CD4-positive, alpha-beta T cell treated with Interleukin-15 for 1 hour (primary cell): ENCODE results near the gene SUSD6.

Experiments used
- DNase-seq: peaks from one replicate; pipeline ENCODE4 v3.0.0-alpha.2; 2020

The SUSD6 gene

DNA sequence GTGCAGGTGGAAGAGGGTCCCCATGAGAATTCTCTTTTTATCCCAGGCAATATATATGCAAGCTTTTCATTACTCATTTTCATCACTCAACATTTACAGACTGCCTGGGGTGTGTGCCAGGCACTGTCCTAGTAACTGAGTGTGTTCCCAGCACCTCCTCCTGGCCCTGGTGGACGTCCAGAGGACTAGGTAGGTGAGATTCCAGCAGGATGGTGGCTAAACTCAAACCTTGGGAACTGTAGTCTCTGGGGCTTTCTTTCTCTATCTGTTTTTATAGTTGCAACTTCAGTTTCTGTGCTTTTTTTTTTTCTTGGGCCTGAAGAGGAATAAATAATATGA is 63.8 kb downstream of the SUSD6 start:
- no peak for DNase-seq

DNA sequence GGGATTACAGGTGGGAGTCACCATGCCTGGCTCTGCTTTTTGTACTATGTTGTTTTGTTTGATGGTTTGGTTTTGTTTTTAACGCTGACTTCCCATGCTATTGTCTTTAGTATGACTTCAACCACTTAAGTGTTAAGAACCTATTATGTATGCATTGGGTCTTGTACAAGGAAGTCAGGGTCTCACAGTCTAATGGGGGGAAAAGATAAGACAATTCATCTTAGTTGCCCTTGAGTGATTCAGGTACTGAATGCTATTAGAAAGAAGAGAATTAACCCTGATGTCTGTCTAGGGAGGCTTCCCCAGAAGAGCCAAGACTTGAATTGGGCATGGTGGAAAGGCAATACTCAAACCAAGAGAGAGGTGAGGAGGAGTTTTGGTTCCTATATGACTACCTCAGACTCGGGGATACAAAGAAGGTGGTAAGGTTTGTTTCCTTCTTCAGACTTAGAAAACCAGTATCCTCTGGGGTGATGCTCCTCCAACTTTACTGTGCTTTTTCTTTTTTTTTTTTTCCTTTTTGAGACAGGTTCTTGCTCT is 64.6 kb downstream of the SUSD6 start:
- no peak for DNase-seq

- no peak for DNase-seq
These were observed 65.3 kb downstream of the SUSD6 start for GRCh38 chr14:69676723-69677122.

- no peak for DNase-seq
These were observed 68.9 kb downstream of the SUSD6 start for GRCh38 chr14:69680297-69680696.

GRCh38 chr14:69682136-69682535 is 70.7 kb downstream of the SUSD6 start:
- no peak for DNase-seq

DNA sequence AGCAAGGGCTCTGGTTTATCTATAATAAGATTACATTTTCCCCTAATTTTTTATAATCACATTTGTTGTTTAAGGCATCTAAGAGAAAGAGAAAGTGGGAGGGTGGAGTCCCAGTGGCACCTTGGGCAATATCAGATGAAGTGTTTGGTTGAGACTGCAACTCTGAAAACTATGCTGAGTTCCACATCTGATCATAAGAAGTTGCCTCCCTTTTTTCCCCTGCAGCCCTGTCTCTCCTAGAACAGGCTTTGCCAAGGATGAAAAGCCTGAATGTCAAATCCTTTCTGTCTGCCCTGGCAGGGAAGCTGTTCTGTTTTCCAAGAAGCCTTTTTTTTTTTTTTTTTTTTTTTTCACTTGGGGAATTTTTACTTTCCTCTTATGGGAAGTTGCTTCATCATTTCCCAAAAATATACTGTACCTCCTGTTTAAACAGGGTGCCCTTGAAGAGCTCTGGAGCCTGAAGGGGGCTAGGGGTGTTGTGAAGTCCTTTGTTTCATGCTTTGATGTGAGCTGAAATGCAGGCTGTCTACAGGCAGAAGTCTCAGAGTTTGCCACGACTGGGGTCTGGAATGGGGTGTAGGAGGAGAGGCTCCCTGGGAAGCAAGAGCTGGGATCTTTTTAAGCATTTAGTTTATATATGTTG is 71.3 kb downstream of the SUSD6 start:
- no peak for DNase-seq

GRCh38 chr14:69683971-69684370 is 72.6 kb downstream of the SUSD6 start:
- DNase-seq, result no peak

- no peak for DNase-seq
These were observed 73.2 kb downstream of the SUSD6 start for GRCh38 chr14:69684461-69685217.

- peak; percentile 33 for DNase-seq
These were observed 73.8 kb downstream of the SUSD6 start for GRCh38 chr14:69685218-69685616.

DNA sequence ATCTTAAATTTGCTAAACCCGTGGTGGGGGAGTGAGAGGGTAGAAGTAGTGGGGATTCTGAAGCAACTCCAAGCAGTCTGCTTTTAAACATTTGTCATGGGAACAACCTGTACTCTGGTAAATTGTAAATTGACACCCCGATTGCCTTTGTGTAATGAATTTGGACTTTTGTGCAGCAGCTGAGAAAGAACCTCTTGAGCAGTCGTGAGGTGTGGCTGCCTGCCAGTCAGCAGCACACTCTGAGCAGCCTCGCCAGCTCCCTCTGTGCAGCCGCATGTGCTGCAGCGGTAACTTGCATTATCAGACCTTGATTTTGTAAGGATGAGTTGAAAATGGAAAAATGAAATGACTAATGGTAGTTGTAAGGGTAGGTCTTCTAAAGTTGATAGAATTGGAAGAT is 74.3 kb downstream of the SUSD6 start:
- DNase-seq, result no peak

DNA sequence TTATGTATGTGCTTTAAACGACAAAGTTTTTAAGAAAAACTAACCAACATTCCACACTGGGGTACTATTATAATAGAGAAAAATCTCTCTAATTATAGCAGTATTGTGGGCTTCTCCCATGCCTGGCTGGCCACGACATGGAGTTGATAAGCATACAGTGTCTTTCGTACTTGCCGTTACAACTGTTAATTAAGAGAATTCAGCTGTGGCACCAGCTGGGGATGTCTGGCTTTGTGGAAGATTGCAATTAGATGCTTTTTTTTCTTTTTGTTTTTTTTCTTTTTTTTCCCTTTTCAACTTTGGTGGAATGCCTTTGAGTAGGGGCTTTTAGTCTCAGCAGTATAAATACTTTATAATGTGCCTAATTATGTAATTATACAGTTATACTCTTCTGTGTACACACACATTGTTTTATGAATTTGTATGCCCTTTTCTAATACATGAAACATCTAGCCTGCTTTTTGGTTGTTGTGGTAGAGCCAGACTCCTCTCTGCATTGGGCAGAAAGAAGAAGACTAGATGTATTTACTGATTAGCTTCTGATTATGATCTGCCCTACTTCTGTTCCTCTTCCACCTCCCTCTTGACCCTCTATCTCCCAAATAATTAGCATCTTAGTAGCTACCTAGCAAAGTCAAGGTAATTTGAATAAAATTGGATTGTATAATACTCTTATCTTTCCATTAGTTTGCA is 76.4 kb downstream of the SUSD6 start:
- no peak for DNase-seq

DNA sequence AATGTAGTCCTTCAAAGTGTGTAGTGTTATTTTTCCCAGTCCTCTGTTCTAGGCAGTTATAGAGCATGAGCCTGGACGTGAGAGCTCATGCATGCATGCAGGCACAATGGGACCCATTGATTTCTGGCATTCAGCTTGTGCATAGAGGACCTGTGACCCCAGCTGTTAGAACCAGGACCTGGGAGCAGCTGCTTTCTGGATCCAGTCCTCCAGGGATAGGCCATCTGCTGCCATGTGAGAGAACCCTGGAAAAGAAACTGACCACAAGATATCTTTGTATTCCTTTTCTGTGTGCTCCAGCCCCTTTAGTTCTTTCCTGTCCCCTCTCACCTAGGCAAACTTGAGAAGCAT is 76.9 kb downstream of the SUSD6 start:
- no peak for DNase-seq

DNA sequence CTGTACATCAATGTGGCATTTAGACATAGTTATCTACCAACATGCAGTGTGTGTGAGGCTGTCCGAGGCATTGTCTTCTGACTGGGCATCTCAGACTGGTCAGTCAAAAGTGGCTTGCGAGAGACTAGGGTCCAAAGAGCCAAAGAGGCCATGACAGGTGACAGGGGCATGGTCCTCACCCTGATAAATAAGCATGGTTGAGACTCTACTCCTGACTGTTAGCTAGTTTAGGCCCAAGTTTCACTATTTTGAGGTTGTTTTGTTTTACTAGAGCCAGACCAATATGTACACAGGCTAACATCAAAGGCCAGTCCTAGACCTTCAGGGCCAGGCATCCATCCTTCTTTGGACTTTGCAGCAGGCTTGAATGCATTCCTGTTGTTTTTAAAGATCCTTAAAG is 78.6 kb downstream of the SUSD6 start:
- DNase-seq, result no peak

GRCh38 chr14:69692594-69692993 is 81.2 kb downstream of the SUSD6 start:
- no peak for DNase-seq

- DNase-seq, result no peak
These were observed 81.7 kb downstream of the SUSD6 start for GRCh38 chr14:69693145-69693544.

DNA sequence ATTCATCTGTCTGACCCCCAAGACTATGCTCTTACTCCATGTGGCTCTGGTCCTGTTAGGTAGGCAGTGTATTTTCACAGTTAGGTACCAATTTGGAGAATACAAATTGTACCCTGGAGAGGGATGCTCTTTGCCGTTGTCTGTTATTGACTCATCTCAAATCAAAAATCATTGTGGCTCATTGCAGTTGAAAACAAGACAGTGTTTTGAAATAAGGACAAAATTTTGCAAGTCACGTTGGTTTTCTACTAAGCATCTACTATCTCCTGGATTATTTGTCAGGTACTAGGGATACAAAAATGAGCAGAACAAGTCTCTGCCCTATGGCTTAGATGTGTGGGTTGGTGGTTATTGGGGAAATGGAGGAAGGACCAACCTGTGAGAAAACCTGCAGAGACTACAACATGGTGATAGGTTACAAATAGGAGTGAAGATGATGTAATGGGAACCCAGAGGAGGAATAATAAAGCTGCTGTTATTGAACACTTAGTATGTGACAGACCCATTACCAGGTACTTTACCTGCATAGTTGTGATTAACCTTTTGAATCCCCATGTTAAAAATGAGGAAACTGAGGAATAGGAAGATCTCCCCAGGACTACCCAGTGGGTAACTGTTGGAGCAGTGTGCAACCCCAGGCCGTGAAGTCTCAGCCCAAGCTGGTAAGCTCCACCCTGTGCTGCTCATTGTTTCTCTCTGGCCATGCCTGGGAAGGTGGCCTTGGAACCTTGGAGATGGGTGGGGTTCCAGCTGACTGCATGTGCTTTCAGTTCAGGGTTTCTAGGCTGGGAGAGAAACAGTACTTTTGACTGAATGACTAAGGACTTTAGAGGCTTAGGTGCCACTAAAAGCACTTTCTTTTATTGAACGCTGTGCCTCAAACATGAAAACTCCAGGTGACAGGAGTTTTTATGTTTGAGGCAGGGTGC is 82.7 kb downstream of the SUSD6 start:
- DNase-seq, result no peak

GRCh38 chr14:69694730-69695281 is 83.4 kb downstream of the SUSD6 start:
- no peak for DNase-seq

DNA sequence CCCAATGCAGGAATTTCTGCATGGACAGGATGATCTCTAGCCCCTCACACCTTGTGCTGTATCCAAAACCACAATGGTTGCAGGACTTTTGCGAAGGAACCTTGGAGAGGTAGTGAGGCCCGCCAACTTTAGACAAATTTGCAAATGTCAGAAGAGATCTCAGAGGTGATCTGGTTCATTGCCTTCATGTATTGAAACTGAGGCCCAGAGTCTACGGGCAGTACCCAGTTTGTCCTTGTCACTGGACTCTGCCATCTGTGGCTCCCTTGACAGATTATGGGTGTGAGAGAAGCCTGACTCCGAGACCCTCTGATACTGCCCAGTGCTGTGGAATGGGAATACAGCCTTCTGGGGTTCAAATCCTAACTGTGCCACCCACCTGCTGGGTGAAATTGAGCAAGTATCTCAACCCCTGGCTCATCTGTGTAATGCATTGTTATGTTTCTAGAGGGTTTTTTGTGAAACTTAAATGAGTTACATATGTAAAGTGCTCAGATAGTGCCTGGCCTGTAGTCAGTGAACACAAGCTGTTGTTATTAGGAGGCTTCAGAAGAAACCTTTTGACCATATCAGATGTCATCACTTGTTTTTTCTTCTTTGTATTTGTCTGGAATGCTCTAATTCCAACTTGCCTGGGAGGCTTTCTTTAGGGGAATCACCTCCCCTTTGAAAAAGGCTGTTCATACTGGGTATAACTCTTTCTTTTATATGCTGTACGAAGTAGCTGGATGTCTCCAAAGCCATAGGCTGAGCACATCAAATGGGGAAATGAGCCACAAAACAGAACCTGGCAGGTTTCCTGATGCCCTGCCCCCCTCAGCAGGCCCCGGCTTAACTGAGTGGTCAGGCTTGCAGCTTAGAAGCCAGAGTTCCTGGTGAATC is 84.2 kb downstream of the SUSD6 start:
- no peak for DNase-seq

DNA sequence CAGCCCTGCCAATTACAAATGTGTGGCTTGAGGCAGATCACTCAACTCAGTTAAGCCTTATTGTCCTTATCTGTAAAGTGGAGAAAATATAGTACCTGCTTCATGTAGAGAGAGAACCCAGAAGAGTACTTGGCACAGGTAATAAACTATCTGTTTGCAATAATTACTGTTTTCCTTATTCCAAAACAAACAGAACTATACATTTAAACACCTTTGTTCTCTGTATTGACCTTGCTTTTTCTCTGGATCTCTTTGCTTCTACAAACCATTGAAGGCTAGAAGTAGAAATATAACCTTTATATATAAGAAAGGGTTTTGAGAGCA is 84.8 kb downstream of the SUSD6 start:
- DNase-seq, result no peak

DNA sequence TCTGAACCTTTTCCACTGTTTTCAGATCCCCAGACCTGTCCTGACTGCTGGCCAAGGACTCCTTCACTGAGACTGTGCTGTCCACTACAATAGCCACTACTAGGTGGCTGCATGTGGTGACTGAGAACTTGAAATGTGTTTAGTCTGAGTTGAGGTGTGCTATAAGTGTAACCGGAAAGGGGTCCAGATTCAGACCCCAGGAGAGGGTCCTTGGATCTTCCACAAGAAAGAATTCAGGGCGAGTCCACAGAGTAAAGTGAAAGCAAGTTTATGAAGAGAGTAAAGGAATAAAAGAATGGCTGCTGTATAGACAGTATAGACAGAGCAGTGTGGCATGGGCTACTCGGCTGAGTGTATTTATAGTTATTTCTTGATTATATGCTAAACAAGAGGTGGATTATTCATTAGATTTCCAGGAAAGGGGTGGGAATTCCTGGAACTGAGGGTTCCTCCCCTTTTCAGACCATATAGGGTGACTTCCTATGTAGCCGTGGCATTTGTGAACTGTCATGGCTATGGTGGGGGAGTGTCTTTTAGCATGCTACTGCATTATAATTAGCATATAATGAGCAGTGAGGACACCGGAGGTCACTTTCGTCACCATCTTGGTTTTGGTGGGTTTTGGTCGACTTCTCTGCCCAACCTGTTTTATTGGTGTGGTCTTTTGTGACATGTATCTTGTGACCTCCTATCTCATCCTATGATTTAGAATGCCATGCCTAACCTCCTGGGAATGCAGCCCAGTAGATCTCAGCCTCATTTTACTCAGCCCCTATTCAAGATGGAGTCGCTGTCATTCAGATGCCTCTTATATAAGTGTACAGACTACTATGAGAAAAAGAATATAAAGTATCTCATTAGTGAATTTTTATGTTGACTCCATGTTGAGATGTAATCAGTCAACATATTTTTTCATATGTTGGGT is 85.5 kb downstream of the SUSD6 start:
- DNase-seq, result no peak

DNA sequence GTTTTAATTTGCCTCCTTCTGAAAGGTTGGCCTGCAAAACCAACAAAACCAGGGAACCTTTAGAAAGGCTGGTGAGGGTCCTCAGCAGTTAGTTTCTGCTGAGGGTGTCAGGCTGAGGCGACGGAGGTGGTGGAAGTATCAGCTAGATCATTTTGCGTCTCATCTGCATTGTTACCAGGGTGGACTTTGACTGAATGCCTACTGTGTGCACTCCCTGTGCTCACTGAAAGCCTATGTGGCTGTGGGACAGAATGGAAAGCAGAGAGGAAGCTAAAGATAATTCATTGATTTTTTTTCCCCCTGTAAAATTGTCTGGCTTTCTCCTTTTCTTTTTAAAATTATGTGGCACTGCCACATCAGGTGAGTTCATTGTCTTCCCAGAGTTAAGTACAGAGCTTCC is 87.2 kb downstream of the SUSD6 start:
- DNase-seq, result no peak
